Progenitor cell of endocrine pancreas (in vitro differentiated cells): Measurements from ENCODE around the gene TACR2. TPM values are rescaled to one million over a fixed set of nuclear protein-coding genes. Genes with fewer than 3 reads are reported as not detected.

Experiments
- DNase-seq: peaks from one replicate; pipeline ENCODE4 v3.0.0; 2021; ENCODE audit warnings: low spot score; ENCODE audit not compliant: unreplicated experiment
- H3K27ac Mint-ChIP-seq: 2 replicates; pipeline ENCODE4 v1.8.0; 2021; ENCODE audit warnings: mild to moderate bottlenecking, moderate library complexity, mixed read lengths
- H3K27me3 Mint-ChIP-seq: 2 replicates; pipeline ENCODE4 v1.8.0; 2021; ENCODE audit warnings: mixed read lengths
- H3K36me3 Mint-ChIP-seq: 2 replicates; pipeline ENCODE4 v1.8.0; 2022; ENCODE audit warnings: mixed read lengths; ENCODE audit not compliant: insufficient read depth
- H3K4me1 Mint-ChIP-seq: 2 replicates; pipeline ENCODE4 v1.8.0; 2021; ENCODE audit warnings: low read depth, mixed read lengths
- H3K4me3 Mint-ChIP-seq: 2 replicates; pipeline ENCODE4 v1.8.0; 2021; ENCODE audit warnings: low read depth, mild to moderate bottlenecking, moderate library complexity, mixed read lengths
- H3K9me3 Mint-ChIP-seq: 2 replicates; pipeline ENCODE4 v1.8.0; 2021; ENCODE audit warnings: low read depth, mixed read lengths
- total RNA-seq: library from RNA; stranded (reverse); gene quantifications from 2 replicates; pipeline ENCODE4 v1.2.1, GENCODE V29; 2021
- TF ChIP-seq, protein P1 (sequence below): fragments of 200-600 bp; sonication (generic); IDR thresholded peaks from one replicate; pipeline ENCODE4 v1.5.0; 2021; ENCODE audit warnings: antibody characterized with exemption, mild to moderate bottlenecking; ENCODE audit not compliant: unreplicated experiment

TACR2 gene
- total RNA-seq, 1 donor from 2014 or later: not detected

DNA sequence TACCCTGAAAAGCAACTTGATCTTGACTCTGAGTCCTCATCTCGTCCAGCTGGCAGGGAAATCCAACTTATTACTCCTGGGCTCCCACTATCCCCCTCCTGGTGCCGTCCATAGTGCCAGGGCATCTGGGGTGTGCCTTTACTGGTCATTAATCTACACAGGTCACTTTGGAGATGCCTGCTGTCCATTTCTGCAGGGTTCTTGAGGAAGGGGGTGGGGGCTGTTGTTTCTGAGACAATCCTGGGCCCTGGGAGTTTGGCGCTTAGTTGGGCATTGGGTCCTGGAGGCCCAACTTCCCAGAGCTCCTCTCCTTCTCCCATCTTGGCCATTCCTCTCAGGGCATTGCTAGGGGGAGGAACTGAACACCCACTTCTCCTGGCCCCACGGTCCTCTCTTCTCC, 6.0 kb upstream of the TACR2 start:
- peaks cover 23% of the 10 kb centered on the region for H3K27me3 Mint-ChIP-seq
- no peak overlapping the region for H3K4me3 Mint-ChIP-seq
- H3K36me3 Mint-ChIP-seq: no peaks in the 10 kb centered on the region
- no peaks in the 10 kb centered on the region for H3K9me3 Mint-ChIP-seq
- H3K27ac Mint-ChIP-seq: no peak overlapping the region
- TF ChIP-seq, protein P1, sequence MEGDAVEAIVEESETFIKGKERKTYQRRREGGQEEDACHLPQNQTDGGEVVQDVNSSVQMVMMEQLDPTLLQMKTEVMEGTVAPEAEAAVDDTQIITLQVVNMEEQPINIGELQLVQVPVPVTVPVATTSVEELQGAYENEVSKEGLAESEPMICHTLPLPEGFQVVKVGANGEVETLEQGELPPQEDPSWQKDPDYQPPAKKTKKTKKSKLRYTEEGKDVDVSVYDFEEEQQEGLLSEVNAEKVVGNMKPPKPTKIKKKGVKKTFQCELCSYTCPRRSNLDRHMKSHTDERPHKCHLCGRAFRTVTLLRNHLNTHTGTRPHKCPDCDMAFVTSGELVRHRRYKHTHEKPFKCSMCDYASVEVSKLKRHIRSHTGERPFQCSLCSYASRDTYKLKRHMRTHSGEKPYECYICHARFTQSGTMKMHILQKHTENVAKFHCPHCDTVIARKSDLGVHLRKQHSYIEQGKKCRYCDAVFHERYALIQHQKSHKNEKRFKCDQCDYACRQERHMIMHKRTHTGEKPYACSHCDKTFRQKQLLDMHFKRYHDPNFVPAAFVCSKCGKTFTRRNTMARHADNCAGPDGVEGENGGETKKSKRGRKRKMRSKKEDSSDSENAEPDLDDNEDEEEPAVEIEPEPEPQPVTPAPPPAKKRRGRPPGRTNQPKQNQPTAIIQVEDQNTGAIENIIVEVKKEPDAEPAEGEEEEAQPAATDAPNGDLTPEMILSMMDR: no peak
- DNase-seq: no peak
- H3K4me1 Mint-ChIP-seq: peaks cover 16% of the 10 kb centered on the region

DNA sequence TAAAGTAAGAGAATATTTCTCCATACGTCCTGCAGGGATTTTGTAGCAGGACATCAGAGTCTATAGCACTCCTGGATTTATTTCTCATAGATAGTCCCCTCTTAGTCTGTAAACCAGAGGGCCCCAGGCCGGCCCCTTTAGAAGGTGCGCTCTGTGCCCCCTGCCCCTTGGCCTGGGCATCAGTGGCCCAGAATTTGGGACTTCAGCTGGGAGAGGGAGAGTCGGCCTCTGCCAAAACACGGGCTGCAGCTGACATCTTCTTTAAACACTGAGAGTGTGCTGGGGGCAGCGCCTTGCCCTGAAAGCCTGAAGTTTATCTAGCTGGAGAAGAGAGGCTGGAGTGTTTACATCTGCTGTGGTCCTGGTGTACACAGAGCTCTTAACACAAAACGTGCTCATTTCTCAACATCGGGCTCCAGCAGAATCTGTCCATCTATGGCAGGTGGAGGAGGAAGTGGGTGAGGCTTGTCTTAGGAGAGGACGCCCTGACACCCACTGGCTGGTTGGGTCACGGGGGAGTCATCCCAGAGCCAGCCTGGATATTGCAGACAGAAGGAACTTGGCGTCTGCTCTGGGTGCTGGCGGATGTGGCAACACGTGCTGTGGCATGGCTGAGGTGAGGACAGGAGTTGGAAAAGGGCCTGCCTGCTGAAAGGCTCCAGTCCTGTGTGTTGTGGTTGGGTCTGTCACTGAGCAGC, 5.0 kb upstream of the TACR2 start:
- no peak overlapping the region for H3K4me3 Mint-ChIP-seq
- no peaks in the 10 kb centered on the region for H3K36me3 Mint-ChIP-seq
- no peaks in the 10 kb centered on the region for H3K9me3 Mint-ChIP-seq
- TF ChIP-seq, protein P1: no peak
- H3K4me1 Mint-ChIP-seq: peaks cover 19% of the 10 kb centered on the region
- DNase-seq: no peak
- H3K27me3 Mint-ChIP-seq: peaks cover 20% of the 10 kb centered on the region
- H3K27ac Mint-ChIP-seq: no peak overlapping the region

DNA sequence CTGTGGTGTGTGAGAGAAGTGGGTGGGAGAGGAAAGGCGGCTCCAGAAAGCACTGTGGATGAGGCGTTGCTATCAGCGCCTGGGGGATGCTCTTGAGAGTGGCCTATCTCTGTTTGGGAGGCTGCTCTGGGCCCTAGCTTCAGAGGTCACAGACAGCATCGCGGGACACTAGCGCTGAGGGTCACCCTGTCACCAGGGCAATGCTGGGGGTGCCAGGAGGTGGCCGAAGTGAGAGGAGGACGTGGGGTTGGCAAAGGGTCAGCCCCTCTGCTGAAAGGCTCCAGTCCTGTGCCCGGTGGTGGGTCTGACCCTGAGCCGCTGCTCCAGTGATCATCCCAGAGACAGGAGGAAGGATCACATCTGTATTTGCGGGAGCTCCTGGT, 3.0 kb upstream of the TACR2 start:
- peaks cover 14% of the 10 kb centered on the region for H3K4me1 Mint-ChIP-seq
- no peak overlapping the region for H3K27ac Mint-ChIP-seq
- TF ChIP-seq, protein P1: no peak
- H3K36me3 Mint-ChIP-seq: no peaks in the 10 kb centered on the region
- no peak for DNase-seq
- H3K9me3 Mint-ChIP-seq: no peaks in the 10 kb centered on the region
- no peak overlapping the region for H3K4me3 Mint-ChIP-seq
- H3K27me3 Mint-ChIP-seq: peaks cover 20% of the 10 kb centered on the region

DNA sequence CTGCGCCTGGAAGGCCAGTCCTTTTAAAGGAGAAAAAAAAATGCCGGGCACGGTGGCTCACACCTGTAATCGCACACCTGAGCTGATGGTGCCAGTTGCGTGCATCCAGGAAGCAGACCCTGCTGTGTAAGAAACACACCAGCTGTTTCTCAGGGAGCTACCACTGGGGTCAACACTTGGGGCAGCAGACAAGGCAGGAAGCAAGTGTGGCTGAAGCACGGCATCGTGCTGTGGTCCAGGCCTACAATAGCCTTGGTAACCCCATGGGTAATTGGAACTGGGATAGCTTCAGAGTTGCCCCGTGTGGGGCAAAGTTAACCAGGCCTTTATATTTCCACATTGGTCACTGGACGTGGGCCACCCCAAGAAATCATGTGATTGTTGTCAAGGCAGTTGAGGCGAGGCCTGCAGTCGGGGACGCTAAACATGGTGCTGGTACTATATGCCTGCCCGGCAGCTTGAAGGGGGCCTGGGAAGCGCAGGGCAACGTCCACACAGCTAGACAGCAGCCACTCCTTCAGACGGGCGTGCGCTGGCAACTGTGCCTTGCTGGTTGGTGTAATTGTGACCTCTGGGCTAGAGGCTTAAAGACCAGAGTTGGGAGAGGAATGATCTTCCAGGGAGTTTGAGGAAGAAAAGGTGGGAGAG, 2.5 kb upstream of the TACR2 start:
- H3K9me3 Mint-ChIP-seq: no peaks in the 10 kb centered on the region
- no peak overlapping the region for H3K27ac Mint-ChIP-seq
- H3K27me3 Mint-ChIP-seq: peaks cover 23% of the 10 kb centered on the region
- H3K4me3 Mint-ChIP-seq: no peak overlapping the region
- DNase-seq: no peak
- TF ChIP-seq, protein P1: no peak
- no peaks in the 10 kb centered on the region for H3K36me3 Mint-ChIP-seq
- H3K4me1 Mint-ChIP-seq: peaks cover 14% of the 10 kb centered on the region

DNA sequence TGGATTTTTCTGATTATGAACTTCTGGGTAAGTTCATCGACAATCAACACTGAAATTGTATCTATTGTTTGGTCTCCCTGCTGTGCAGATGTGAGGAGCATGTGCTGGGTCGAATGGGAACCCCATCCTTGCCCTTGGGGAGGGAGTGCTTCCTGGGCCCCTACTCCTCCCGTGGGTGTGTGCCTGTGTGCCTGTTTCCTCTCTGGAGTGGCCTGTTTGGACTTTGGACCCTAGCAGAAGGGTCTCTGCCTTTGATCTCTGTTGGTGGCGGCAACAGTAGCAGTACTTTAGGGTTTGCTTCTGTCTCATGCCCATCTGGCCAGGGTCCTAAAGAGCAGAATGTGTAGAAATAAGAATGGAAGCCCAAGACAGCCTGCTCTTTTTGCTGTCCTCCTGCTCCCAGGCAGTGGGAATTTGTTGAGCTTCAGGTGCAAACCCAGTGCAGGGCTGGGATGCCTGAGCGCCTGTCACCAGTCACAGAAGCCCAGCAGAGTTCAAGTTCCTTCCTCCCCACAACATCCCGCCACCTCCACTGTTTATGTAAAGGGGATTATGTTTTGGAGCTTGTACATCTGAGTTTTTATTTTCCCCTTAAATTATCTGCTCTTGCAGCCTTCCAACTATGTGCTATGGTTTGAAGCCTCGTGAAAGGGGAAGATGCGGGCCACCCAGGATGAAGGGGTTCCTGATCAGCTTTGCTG, 1.5 kb upstream of the TACR2 start:
- H3K4me3 Mint-ChIP-seq: no peak overlapping the region
- no peaks in the 10 kb centered on the region for H3K36me3 Mint-ChIP-seq
- no peak overlapping the region for H3K27ac Mint-ChIP-seq
- DNase-seq: no peak
- TF ChIP-seq, protein P1: no peak
- H3K9me3 Mint-ChIP-seq: no peaks in the 10 kb centered on the region
- H3K4me1 Mint-ChIP-seq: peaks cover 14% of the 10 kb centered on the region
- peaks cover 23% of the 10 kb centered on the region for H3K27me3 Mint-ChIP-seq
